HG02610 (cell line): ENCODE results near the gene CPN2.

Experiments used
- ATAC-seq: cut with Tn5 transposase; IDR thresholded peaks from one replicate; pipeline ENCODE4 v1.9.1; 2021; ENCODE audit warnings: mild to moderate bottlenecking, moderate library complexity; ENCODE audit not compliant: unreplicated experiment

CPN2 gene

GRCh38 chr3:194354315-194354714, 3.2 kb upstream of the CPN2 start:
- no peak for ATAC-seq

GRCh38 chr3:194352667-194353246, 1.6 kb upstream of the CPN2 start:
- ATAC-seq: no peak

- no peak for ATAC-seq
Measured at GRCh38 chr3:194351952-194352536, 916 bp upstream of the CPN2 start.

GRCh38 chr3:194350726-194351071, 429 bp downstream of the CPN2 start:
- no peak for ATAC-seq

- no peak for ATAC-seq
Measured at GRCh38 chr3:194348354-194348753, 2.8 kb downstream of the CPN2 start.

GRCh38 chr3:194346621-194347020, 4.5 kb downstream of the CPN2 start:
- no peak for ATAC-seq

GRCh38 chr3:194346035-194346434, 5.1 kb downstream of the CPN2 start:
- ATAC-seq: no peak

GRCh38 chr3:194344012-194344411, 7.1 kb downstream of the CPN2 start:
- ATAC-seq: peak; percentile 48

- no peak for ATAC-seq
Measured at GRCh38 chr3:194343561-194343893, 7.6 kb downstream of the CPN2 start.

- ATAC-seq: no peak
Measured at GRCh38 chr3:194342861-194343560, 8.1 kb downstream of the CPN2 start.

- no peak for ATAC-seq
Measured at GRCh38 chr3:194340757-194341400, 10.2 kb downstream of the CPN2 start.

GRCh38 chr3:194339840-194340239, 11.3 kb downstream of the CPN2 start:
- no peak for ATAC-seq

GRCh38 chr3:194339356-194339755, 11.8 kb downstream of the CPN2 start:
- ATAC-seq: no peak

GRCh38 chr3:194337965-194338753, 13.0 kb downstream of the CPN2 start:
- no peak for ATAC-seq

- no peak for ATAC-seq
Measured at GRCh38 chr3:194336601-194337355, 14.3 kb downstream of the CPN2 start.

- ATAC-seq: no peak
Measured at GRCh38 chr3:194333981-194334320, 17.2 kb downstream of the CPN2 start.

- peak; percentile 89 for ATAC-seq
Measured at GRCh38 chr3:194333212-194333980, 17.7 kb downstream of the CPN2 start.

GRCh38 chr3:194332858-194333211, 18.3 kb downstream of the CPN2 start:
- no peak for ATAC-seq

GRCh38 chr3:194330579-194330978, 20.5 kb downstream of the CPN2 start:
- no peak for ATAC-seq

GRCh38 chr3:194330160-194330559, 21.0 kb downstream of the CPN2 start:
- ATAC-seq: no peak
